ENCODE data around the gene PCDH17.

- no peak for TF ChIP-seq CTCF (IDR thresholded peaks at IDR 0.05)
- TF ChIP-seq REST (IDR thresholded peaks at IDR 0.05): no peak
- TF ChIP-seq NR3C1 (IDR thresholded peaks at IDR 0.05): no peak
Measured at GRCh38 chr13:57672168-57672567, 40.6 kb downstream of the PCDH17 start.

All from A549 (cell line).